CD14-positive monocyte (primary cell): Measurements from ENCODE around the gene RXFP1. TPM values are rescaled to one million over a fixed set of nuclear protein-coding genes. Genes with fewer than 3 reads are reported as not detected.
A peak's percentile ranks its signal among the peaks of the same experiment; 100 is the strongest.

Experiments
- DNase-seq, 3 donors: peaks; one replicate each; pipeline ENCODE4 v3.0.0-alpha.2; 2011 to 2022
- H2AFZ ChIP-seq: 2 replicates; pipeline ENCODE4 v1.6.0; 2012; ENCODE audit warnings: mild to moderate bottlenecking, low read depth, low read length, inconsistent platforms; ENCODE audit not compliant: insufficient read depth, poor library complexity, severe bottlenecking
- H3K27ac ChIP-seq, 2 donors: 1 replicate in 1 of 2; 2 replicates in 1 of 2; pipeline ENCODE4 v1.5.1; 2012 to 2013; ENCODE audit warnings: low read length in 2 of 2, control low read depth in 1 of 2, inconsistent platforms in 1 of 2, low read depth in 1 of 2, mild to moderate bottlenecking in 1 of 2
- H3K27me3 ChIP-seq, 2 donors: one replicate each; pipeline versions ENCODE4 v1.6.0 to v1.6.1; 2011 to 2013; ENCODE audit warnings: low read length in 2 of 2; ENCODE audit not compliant: control insufficient read depth in 2 of 2, insufficient read depth in 2 of 2
- H3K36me3 ChIP-seq, 2 donors: replicated peaks in 1 of 2; 1 replicate in 1 of 2; 2 replicates in 1 of 2; pipeline versions ENCODE4 v1.5.1 to v1.6.1; 2012 to 2013; ENCODE audit warnings: low read length in 2 of 2, control low read depth in 1 of 2, inconsistent platforms in 1 of 2, mild to moderate bottlenecking in 1 of 2; ENCODE audit not compliant: insufficient read depth in 2 of 2, control insufficient read depth in 1 of 2
- H3K4me1 ChIP-seq, 2 donors: 1 replicate in 1 of 2; 2 replicates in 1 of 2; pipeline versions ENCODE4 v1.5.1 to v1.6.1; 2012 to 2013; ENCODE audit warnings: low read length in 2 of 2, control low read depth in 1 of 2, inconsistent platforms in 1 of 2, mild to moderate bottlenecking in 1 of 2, moderate library complexity in 1 of 2; ENCODE audit not compliant: insufficient read depth in 2 of 2, control insufficient read depth in 1 of 2
- H3K4me2 ChIP-seq: replicated peaks from 2 replicates; pipeline ENCODE3; 2012; ENCODE audit warnings: low read length, moderate library complexity, mild to moderate bottlenecking; ENCODE audit not compliant: poor library complexity, severe bottlenecking; ENCODE audit errors: extremely low read depth
- H3K4me3 ChIP-seq, 3 experiments: fragments of 200-600 bp in 1 of 3; sonication (generic) in 1 of 3; replicated peaks in 1 of 3; 1 replicate in 2 of 3; 2 replicates in 1 of 3; pipeline ENCODE4 v1.5.1; 2011 to 2013; ENCODE audit warnings: low read length in 3 of 3, mild to moderate bottlenecking in 3 of 3, control low read depth in 2 of 3, low read depth in 2 of 3, inconsistent platforms in 1 of 3, moderate library complexity in 1 of 3
- H3K79me2 ChIP-seq: 2 replicates; pipeline ENCODE4 v1.6.0; 2012; ENCODE audit warnings: mild to moderate bottlenecking, control low read depth, inconsistent platforms, low read length, moderate library complexity; ENCODE audit not compliant: insufficient read depth
- H3K9ac ChIP-seq: 2 replicates; pipeline ENCODE4 v1.6.0; 2017; ENCODE audit warnings: low read length, mild to moderate bottlenecking; ENCODE audit not compliant: insufficient read depth, poor library complexity, severe bottlenecking
- H3K9me3 ChIP-seq, 2 donors: replicated peaks in 1 of 2; 1 replicate in 1 of 2; 2 replicates in 1 of 2; pipeline versions ENCODE4 v1.5.1 to v1.6.1; 2012 to 2013; ENCODE audit warnings: low read length in 2 of 2, control low read depth in 1 of 2; ENCODE audit not compliant: control insufficient read depth in 1 of 2, insufficient read depth in 1 of 2
- H4K20me1 ChIP-seq: 2 replicates; pipeline ENCODE4 v1.6.0; 2012; ENCODE audit warnings: mild to moderate bottlenecking, low read length, control low read depth, moderate library complexity; ENCODE audit not compliant: insufficient read depth
- H3K27ac Mint-ChIP-seq, 7 donors: one replicate each; pipeline ENCODE4 v1.8.0; 2020; ENCODE audit warnings: mild to moderate bottlenecking in 7 of 7, mixed read lengths in 7 of 7, moderate library complexity in 6 of 7, inconsistent platforms in 2 of 7
- H3K27me3 Mint-ChIP-seq, 3 donors: one replicate each; pipeline ENCODE4 v1.8.0; 2021 to 2022; ENCODE audit warnings: low read depth in 3 of 3, mild to moderate bottlenecking in 3 of 3, mixed read lengths in 3 of 3, moderate library complexity in 3 of 3, inconsistent platforms in 1 of 3
- H3K36me3 Mint-ChIP-seq, 2 donors: one replicate each; pipeline ENCODE4 v1.8.0; 2020; ENCODE audit warnings: mixed read lengths in 2 of 2, inconsistent platforms in 1 of 2, mild to moderate bottlenecking in 1 of 2
- H3K4me1 Mint-ChIP-seq: one replicate; pipeline ENCODE4 v1.8.0; 2020; ENCODE audit warnings: mild to moderate bottlenecking, mixed read lengths
- H3K4me3 Mint-ChIP-seq, 2 donors: one replicate each; pipeline ENCODE4 v1.8.0; 2020; ENCODE audit warnings: mild to moderate bottlenecking in 2 of 2, mixed read lengths in 2 of 2, moderate library complexity in 1 of 2
- H3K9me3 Mint-ChIP-seq, 7 donors: one replicate each; pipeline ENCODE4 v1.8.0; 2020 to 2022; ENCODE audit warnings: mixed read lengths in 7 of 7, mild to moderate bottlenecking in 6 of 7, moderate library complexity in 6 of 7, inconsistent platforms in 2 of 7
- WGBS: methylation state at CpG from one replicate; pipeline ENCODE4 v1.1.5; 2013; ENCODE audit warnings: missing lambda C conversion rate; ENCODE audit not compliant: insufficient coverage; 5-methylcytosine and 5-hydroxymethylcytosine counted together
- intact Hi-C, 2 donors: fragments of 100-400 bp; cut with micrococcal nuclease; formaldehyde crosslinking; loops; one replicate each; pipeline versions ENCODE4 v1.15.0 to v1.15.1; 2023
- polyA plus RNA-seq, 3 donors: library from polyadenylated mRNA; depleted of rRNA in 1 of 3; unstranded in 2 of 3; stranded (reverse) in 1 of 3; fragments of 300-500 nt in 2 of 3; fragments of >200 nt in 1 of 3; fragmentation: Illumina TruSeq in 2 of 3; gene quantifications; 1 replicate in 2 of 3; 2 replicates in 1 of 3; pipeline ENCODE4 v1.2.3, GENCODE V29; 2012 to 2021
- TF ChIP-seq, protein P1 (sequence below): fragments of 200-600 bp; IDR thresholded peaks from one replicate; pipeline ENCODE4 v1.8.0; 2022; ENCODE audit warnings: antibody characterized with exemption, mild to moderate bottlenecking

The RXFP1 gene
- polyA plus RNA-seq, 3 donors: 0.03 to 0.11 TPM; not detected in 1

- no peak overlapping the region for H3K4me3 Mint-ChIP-seq
- Histone ChIP-seq H3K9ac (no peak overlapping the region), H3K4me3 (no peak overlapping the region), H3K9me3 (no peaks in the 10 kb centered on the region), H2AFZ (no peak overlapping the region), H3K27me3 (no peaks in the 10 kb centered on the region), H3K79me2 (peaks cover 61% of the 10 kb centered on the region), H4K20me1 (no peaks in the 10 kb centered on the region), H3K4me1 (peaks cover 38 to 46% of the 10 kb centered on the region in 2 donors), H3K27ac (no peak overlapping the region), H3K36me3 (peaks cover 0 to 6% of the 10 kb centered on the region in 2 donors), H3K4me2 (no peak overlapping the region)
- peak overlapping the region in 3 of 7 donors; percentile 38 to 49 (median 41) for H3K27ac Mint-ChIP-seq
- intact Hi-C loops: no loop called here
- H3K9me3 Mint-ChIP-seq: peaks cover 0 to 2% (median 0%) of the 10 kb centered on the region in 7 donors
- DNase-seq: peak; percentile 45 to 68 (median 56)
- H3K27me3 Mint-ChIP-seq: no peaks in the 10 kb centered on the region
- WGBS: no CpG with 5 or more reads among the region's 3 CpGs
- H3K4me1 Mint-ChIP-seq: peaks cover 42% of the 10 kb centered on the region
- peaks cover 4 to 8% of the 10 kb centered on the region in 2 donors for H3K36me3 Mint-ChIP-seq
- TF ChIP-seq, protein P1, sequence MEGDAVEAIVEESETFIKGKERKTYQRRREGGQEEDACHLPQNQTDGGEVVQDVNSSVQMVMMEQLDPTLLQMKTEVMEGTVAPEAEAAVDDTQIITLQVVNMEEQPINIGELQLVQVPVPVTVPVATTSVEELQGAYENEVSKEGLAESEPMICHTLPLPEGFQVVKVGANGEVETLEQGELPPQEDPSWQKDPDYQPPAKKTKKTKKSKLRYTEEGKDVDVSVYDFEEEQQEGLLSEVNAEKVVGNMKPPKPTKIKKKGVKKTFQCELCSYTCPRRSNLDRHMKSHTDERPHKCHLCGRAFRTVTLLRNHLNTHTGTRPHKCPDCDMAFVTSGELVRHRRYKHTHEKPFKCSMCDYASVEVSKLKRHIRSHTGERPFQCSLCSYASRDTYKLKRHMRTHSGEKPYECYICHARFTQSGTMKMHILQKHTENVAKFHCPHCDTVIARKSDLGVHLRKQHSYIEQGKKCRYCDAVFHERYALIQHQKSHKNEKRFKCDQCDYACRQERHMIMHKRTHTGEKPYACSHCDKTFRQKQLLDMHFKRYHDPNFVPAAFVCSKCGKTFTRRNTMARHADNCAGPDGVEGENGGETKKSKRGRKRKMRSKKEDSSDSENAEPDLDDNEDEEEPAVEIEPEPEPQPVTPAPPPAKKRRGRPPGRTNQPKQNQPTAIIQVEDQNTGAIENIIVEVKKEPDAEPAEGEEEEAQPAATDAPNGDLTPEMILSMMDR: peak; percentile 77
These were observed 146.0 kb downstream of the RXFP1 start for GRCh38 chr4:158667651-158668198.

GRCh38 chr4:158669310-158669709 is 147.6 kb downstream of the RXFP1 start:
- Histone ChIP-seq H3K4me3 (no peak overlapping the region), H4K20me1 (no peaks in the 10 kb centered on the region), H3K4me1 (peaks cover 27 to 40% of the 10 kb centered on the region in 2 donors), H3K4me2 (no peak overlapping the region), H3K36me3 (peaks cover 0 to 6% of the 10 kb centered on the region in 2 donors), H3K79me2 (peaks cover 77% of the 10 kb centered on the region), H3K27ac (no peak overlapping the region), H2AFZ (no peak overlapping the region), H3K27me3 (no peaks in the 10 kb centered on the region), H3K9ac (no peak overlapping the region), H3K9me3 (no peaks in the 10 kb centered on the region)
- Mint-ChIP-seq H3K4me3 (no peak overlapping the region), H3K36me3 (peaks cover 4 to 8% of the 10 kb centered on the region in 2 donors), H3K27ac (no peak overlapping the region), H3K27me3 (no peaks in the 10 kb centered on the region), H3K9me3 (peaks cover 0 to 2% (median 0%) of the 10 kb centered on the region in 7 donors), H3K4me1 (peaks cover 33% of the 10 kb centered on the region)
- TF ChIP-seq, protein P1: no peak
- WGBS: no CpG with 5 or more reads among the region's 7 CpGs
- intact Hi-C loops: no loop called here
- no peak for DNase-seq
